NCI-H1105 (cell line): ENCODE measurements around the gene JMJD8.

Experiments used
- DNase-seq: peaks from one replicate; lab custom pipeline; 2025; lab: John Stamatoyannopoulos, UW

Gene JMJD8

GRCh38 chr16:638034-638543 is 46.0 kb downstream of the JMJD8 start:
- DNase-seq, result no peak

- DNase-seq, result peak; percentile 45
Observed at GRCh38 chr16:637081-638018, 46.8 kb downstream of the JMJD8 start.

DNA sequence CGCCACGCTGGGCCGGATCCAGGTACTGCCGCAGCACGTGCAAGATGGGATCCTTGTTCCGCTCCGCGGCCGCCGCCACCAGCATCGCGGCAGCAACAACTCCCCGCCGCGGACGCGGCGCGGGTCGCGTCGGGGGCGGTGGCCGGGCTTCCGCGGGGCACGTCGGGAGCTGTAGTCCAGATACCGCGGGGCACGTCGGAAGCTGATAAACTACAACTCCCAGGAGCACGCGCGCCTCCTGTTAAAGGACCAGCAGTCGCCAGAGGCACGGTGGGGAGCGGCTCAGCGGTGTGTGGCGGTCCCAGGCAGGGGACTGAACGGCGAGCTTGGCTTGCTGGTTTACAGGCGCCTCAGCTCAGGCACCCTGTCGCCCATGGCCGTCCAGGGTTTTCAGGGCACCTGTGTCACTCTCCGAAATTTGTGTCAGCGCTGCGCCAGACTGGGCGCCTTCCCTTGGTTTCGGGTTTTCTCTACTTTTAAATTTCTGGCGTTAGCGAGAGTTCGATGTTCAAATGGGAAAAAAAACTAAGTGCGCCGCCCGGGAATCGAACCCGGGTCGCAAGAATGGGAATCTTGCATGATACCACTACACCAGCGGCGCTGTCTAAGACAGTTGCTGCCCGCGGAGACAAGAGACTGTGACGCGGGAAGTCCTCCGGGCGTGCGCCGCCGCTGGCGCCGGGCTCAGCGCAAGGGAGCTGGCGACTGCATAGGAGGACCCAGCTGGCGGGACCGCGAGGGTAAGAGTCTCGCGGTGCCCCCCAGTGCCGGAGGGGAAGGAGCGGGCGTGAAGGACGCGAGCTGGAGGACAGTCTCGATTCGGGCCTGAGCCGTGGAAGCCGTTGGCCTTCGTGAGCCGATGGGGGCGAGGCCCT is 47.7 kb downstream of the JMJD8 start, which contains the start of gene METTL26:
METTL26 (minus strand) TSS at position 100 of the 875 bp plus-strand sequence; CDS start at position 85, 15 bp downstream.
- peak; percentile 74 for DNase-seq

DNA sequence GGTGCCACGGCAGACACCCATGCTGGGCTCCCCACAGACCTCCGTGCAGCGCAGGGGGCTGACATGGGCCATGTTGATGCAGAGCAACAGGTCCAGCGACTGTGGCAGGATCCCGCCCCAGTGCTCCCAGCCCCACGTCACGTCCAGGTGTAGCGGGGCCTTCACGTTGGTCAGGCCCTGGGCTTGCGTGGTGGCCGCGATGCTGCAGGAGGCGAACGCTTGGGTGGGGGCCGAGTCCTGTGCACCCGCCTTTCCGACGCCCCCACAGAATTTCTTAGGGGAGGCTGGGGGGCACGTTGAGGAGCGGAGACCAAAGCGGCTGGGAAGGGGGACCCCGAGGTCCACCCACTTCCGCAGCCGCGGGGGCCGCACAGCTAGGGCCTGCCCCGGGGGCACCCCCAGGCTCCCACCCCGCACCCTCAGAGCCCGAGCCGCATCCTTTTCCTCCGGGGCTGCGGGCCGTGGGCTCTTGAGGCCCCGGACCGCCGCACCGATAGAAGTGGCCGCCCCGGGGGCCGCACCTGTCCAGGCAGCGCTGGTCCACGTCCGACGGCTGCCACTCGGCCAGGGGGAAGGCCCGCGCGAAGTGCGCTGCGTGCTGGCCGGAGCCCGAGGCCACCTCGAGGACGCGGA is 48.4 kb downstream of the JMJD8 start:
- no peak for DNase-seq

- no peak for DNase-seq
Observed at GRCh38 chr16:634996-635395, 49.1 kb downstream of the JMJD8 start.

- DNase-seq, result no peak
Observed at GRCh38 chr16:634051-634670, 50.0 kb downstream of the JMJD8 start.

GRCh38 chr16:633336-634050 is 50.6 kb downstream of the JMJD8 start:
- no peak for DNase-seq

GRCh38 chr16:632486-633335 is 51.4 kb downstream of the JMJD8 start:
- no peak for DNase-seq

GRCh38 chr16:631808-632358 is 52.3 kb downstream of the JMJD8 start:
- DNase-seq, result no peak
